HG03066 (cell line): ENCODE results near the gene FARSA.
"Not testable (repeated sequence)": the region's sequence is repeated elsewhere in the genome, so short reads cannot be mapped to it uniquely, and the experiment has no call there.

Source experiments
- ATAC-seq: cut with Tn5 transposase; IDR thresholded peaks from one replicate; pipeline ENCODE4 v1.9.1; 2021; ENCODE audit warnings: low read depth; ENCODE audit not compliant: unreplicated experiment

Gene FARSA

GRCh38 chr19:12954612-12954962 lies 21.1 kb upstream of the FARSA start:
- no peak for ATAC-seq

DNA sequence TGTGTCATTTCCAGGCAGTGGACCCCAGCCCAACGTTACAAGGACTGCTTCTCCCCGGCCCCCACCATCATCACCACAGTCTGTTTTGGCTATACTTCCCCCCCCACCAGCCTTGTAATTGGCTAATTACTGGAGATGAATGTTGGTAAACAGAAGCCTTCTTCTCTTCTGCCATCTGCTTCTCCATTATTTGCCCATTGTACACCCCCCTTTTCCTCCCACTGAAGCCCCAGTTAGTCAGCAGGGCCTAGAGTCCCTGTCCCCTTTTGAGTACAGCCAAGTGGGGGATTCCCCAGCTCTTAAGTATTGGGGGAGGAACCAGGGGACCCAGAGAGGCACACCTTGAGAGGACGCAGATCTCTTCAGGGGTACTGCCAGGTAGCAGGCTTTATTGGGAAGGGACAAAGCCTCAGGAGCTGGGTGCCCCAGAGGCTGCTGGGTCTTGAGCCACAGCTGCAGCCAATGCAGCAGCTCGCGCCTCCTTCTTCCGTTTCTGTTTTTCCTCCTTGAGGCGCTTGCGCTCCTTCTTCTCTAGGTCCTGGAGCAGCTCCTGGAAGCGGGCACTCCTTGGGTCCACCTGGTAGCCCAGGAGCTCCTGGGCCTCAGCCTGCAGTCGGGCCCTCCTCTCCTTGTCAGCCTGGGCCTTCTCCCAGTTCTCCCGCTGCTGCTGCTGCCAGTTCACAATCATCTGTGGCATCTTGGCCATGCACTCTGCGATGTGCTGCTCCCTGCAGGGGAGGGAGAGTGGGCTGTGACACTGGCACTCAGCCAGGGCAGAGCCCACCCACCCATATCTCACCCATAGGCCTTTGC lies 20.5 kb upstream of the FARSA start:
- no peak for ATAC-seq

- ATAC-seq, result no peak
These were observed 19.8 kb upstream of the FARSA start for GRCh38 chr19:12953138-12953798.

GRCh38 chr19:12952488-12953137 lies 19.1 kb upstream of the FARSA start:
- no peak for ATAC-seq

DNA sequence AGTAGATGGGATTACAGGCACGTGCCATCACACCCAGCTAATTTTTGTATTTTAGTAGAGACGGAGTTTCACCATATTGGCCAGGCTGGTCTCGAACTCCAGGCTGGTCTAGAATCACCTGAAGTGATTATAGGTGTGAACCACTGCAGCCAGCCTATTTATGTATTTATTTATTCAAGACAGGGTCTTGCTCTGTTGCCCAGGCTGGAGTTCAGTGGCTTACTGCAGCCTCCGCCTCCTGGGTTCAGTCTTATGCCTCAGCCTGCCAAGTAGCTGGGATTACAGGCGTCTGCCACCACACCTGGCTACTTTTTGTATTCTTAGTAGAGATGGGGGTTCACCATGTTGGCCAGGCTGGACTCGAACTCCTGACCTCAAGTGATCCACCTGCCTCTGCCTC lies 18.5 kb upstream of the FARSA start:
- ATAC-seq, result not testable (repeated sequence)

GRCh38 chr19:12949363-12950283 lies 16.1 kb upstream of the FARSA start:
- ATAC-seq, result no peak

GRCh38 chr19:12948612-12949362 lies 15.3 kb upstream of the FARSA start:
- ATAC-seq, result no peak

DNA sequence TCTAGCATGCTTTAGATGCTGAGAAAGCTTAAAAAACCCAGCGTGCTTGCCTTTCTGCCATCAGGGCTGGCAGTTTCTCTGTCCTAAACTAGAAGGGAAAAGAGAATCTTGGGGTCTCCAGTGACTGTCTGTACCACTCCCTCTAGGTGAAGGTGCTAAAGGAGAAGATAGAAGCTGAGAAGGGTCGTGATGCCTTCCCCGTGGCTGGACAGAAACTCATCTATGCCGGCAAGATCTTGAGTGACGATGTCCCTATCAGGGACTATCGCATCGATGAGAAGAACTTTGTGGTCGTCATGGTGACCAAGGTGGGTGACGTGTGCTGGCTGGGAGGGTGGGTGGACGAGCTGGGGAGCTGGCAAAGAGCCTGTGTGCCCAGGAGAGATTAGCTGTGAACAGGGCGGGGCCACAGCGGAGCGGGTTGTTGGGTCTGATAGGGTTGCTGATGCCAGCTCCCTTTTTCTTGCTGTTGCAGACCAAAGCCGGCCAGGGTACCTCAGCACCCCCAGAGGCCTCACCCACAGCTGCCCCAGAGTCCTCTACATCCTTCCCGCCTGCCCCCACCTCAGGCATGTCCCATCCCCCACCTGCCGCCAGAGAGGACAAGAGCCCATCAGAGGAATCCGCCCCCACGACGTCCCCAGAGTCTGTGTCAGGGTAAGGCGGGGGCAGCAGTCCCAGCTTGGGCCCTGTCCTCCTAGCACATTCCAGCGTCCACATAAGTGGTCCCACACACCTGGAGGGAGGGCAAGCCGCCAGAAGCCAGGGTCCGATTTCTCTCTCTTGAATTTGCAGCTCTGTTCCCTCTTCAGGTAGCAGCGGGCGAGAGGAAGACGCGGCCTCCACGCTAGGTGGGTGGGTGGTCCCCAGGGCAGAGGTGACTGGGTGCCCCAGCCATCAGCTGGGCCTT lies 14.4 kb upstream of the FARSA start:
- ATAC-seq, result no peak

DNA sequence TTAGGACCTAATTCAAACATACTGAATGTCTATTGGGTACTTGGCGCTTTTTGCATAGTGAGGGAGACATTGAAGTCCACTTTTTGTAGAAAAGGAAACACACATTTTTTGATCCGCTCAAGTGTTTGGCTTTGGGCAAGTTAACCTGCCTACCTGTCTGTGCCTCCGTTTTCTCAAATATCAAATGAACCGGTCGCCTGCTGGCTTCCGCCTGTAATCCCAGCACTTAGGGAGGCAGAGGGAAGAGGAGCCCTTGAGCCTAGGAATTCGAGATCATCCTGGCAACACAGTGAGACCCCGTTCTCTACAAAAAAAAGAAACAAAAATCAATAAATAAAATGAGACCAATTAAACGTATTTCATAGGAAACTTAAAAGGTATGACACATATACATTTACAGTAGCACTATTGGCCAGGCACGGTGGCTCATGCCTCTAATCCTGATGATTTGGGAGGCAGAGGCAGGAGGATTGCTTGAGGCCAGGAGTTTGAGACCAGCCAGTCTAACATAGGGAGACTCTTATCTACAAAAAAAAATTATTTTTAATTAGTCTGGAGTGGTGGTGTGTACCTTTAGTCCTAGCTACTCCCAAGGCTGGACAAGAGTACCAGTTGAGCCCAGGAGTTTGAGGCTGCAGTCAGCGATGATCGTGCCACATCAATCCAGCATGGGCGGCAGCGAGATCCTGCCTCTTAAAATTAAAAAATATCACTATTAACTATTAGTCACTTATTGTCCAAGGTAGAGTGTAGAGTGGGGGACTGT lies 13.4 kb upstream of the FARSA start:
- ATAC-seq, result no peak

DNA sequence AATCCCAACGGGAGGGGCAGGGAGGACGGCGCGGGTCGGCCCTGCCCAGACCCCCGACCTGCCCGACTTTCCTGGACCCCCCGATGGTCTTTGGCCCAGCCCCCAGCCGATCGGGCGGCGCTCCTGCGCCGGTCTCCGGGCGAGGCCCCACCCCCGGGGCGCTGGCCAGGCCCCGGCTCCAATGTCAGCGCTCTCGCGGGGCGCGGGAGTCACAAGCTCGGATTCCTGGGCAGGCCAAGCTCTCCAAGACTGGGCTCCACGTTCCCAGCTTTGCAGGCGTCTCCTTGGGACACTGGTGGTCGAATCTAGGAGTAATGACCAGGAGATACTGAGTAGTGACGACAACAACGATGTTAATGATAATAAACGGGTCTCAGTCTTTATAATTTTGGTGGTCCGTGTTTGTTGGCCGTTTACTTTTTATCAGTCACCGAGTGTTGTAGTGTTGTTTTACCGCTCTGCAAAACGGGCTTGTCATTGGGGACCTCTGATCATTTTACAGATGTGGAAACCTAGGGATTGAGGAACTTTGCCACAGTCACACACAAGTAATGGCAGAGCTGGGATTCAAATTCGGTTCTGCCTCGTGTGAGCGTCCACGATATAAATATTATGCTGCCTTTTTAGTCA lies 12.7 kb upstream of the FARSA start:
- no peak for ATAC-seq

DNA sequence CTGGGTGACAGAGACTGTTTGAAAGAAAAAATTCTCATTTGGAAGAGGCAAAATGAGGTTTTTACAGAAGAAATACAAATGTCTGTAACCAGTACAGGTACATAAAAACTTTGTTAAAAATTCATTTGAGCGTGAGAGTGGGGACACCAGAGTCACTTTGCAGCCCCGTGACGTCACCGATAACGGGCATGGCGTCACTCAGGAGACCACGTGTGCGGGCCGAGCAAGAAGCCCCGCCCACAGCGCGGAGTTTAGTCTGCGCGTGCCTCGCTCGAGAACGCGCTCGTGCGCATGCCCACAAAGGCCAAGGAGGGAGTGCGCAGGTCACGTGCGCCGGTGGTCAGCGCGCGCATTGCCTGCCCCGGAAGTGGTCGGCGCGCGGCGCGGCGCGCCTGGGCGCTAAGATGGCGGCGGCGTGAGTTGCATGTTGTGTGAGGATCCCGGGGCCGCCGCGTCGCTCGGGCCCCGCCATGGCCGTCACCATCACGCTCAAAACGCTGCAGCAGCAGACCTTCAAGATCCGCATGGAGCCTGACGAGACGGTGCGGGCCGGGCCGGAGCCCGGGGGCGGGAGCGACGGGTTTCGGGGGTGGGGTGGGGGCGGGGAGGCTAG lies 12.1 kb upstream of the FARSA start, which contains the start of gene RAD23A:
RAD23A (plus strand) TSS at position 384 of the 613 bp plus-strand sequence; CDS start at position 471, 87 bp downstream.
- no peak for ATAC-seq

DNA sequence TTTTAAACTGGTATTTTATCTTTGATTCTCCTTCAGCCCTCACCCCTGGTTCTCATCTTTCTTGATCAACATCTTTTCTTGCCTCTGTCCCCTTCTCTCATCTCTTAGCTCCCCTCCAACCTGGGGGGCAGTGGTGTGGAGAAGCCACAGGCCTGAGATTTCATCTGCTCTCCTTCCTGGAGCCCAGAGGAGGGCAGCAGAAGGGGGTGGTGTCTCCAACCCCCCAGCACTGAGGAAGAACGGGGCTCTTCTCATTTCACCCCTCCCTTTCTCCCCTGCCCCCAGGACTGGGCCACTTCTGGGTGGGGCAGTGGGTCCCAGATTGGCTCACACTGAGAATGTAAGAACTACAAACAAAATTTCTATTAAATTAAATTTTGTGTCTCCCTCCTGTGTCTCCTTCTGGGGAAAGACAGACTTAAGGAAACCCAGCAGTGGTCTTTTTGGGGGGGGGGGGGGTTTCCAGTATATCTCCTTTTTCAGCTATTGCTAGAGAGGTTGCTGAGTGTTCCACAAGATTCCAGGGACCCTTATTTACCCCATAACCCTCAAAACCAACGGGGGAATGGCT lies 10.7 kb upstream of the FARSA start:
- ATAC-seq, result no peak

- ATAC-seq, result no peak
These were observed 10.0 kb upstream of the FARSA start for GRCh38 chr19:12943437-12944044.

DNA sequence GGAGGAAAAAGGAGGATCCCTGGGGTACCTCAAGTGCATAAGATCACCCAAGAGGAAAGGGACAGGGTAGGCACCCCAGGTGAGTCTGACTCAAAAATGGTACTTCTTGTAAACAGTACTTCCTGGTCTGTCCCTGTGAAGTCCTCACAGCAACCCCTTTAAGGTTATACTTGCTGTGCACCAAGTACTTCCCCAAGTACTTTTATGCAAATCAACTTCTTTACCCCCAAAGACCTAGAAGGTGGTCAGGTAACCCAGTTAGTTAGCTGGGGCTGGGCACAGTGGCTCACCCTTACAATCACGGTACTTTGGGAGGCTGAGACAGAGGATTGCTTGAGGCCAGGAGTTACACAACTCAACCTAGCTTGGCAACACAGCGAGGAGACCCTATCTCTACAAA lies 7.4 kb upstream of the FARSA start:
- ATAC-seq, result no peak

GRCh38 chr19:12939975-12940423 lies 6.5 kb upstream of the FARSA start:
- ATAC-seq, result no peak
